ENCODE measurements around the gene CDC73. TPM values are rescaled to one million over a fixed set of nuclear protein-coding genes. Genes with fewer than 3 reads are reported as not detected.

The CDC73 gene
- total and polyA plus RNA-seq, 2 of the 13 experiments (the other 11 are each of a cell fraction or from before 2014, with no cell fraction given) = 20.2 to 26.3 TPM

- TF ChIP-seq, protein P1, sequence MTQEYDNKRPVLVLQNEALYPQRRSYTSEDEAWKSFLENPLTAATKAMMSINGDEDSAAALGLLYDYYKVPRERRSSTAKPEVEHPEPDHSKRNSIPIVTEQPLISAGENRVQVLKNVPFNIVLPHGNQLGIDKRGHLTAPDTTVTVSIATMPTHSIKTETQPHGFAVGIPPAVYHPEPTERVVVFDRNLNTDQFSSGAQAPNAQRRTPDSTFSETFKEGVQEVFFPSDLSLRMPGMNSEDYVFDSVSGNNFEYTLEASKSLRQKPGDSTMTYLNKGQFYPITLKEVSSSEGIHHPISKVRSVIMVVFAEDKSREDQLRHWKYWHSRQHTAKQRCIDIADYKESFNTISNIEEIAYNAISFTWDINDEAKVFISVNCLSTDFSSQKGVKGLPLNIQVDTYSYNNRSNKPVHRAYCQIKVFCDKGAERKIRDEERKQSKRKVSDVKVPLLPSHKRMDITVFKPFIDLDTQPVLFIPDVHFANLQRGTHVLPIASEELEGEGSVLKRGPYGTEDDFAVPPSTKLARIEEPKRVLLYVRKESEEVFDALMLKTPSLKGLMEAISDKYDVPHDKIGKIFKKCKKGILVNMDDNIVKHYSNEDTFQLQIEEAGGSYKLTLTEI (CRISPR knock-in tag; conservative IDR thresholded peaks at IDR 0.05) = no peak; the same call in 1 of the 2 replicates
- peak; percentile 50; the same call in 1 of the 2 replicates for TF ChIP-seq SIN3B (IDR thresholded peaks at IDR 0.05; ENCODE audit: low read length)
- TF ChIP-seq AHDC1 (CRISPR knock-in tag; IDR thresholded peaks at IDR 0.05; ENCODE audit: borderline replicate concordance) = peak; percentile 14; the same call in 1 of the 2 replicates
- TF ChIP-seq LCORL (IDR thresholded peaks at IDR 0.05) = no peak
- peak; percentile 93 for TF ChIP-seq LCORL (CRISPR knock-in tag; IDR thresholded peaks at IDR 0.05)
- peak; percentile 94 for TF ChIP-seq KLF6 (CRISPR knock-in tag; IDR thresholded peaks at IDR 0.05)
- peak; percentile 84 for TF ChIP-seq ZFY (CRISPR knock-in tag; IDR thresholded peaks at IDR 0.05)
- TF ChIP-seq ZNF136 (CRISPR knock-in tag; IDR thresholded peaks at IDR 0.05; ENCODE audit: low read depth) = peak; percentile 31
- TF ChIP-seq CSRNP2 (CRISPR knock-in tag; conservative IDR thresholded peaks at IDR 0.05; ENCODE audit: low read depth) = no peak
- TF ChIP-seq ADNP (CRISPR knock-in tag; IDR thresholded peaks at IDR 0.05) = no peak
- TF ChIP-seq, protein P2, sequence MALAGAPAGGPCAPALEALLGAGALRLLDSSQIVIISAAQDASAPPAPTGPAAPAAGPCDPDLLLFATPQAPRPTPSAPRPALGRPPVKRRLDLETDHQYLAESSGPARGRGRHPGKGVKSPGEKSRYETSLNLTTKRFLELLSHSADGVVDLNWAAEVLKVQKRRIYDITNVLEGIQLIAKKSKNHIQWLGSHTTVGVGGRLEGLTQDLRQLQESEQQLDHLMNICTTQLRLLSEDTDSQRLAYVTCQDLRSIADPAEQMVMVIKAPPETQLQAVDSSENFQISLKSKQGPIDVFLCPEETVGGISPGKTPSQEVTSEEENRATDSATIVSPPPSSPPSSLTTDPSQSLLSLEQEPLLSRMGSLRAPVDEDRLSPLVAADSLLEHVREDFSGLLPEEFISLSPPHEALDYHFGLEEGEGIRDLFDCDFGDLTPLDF (CRISPR knock-in tag; IDR thresholded peaks at IDR 0.05) = peak; percentile 69; the same call in 1 of the 2 replicates
- no peak for TF ChIP-seq ZNF180 (CRISPR knock-in tag; IDR thresholded peaks at IDR 0.05; ENCODE audit: borderline replicate concordance, low read depth)
- TF ChIP-seq, protein P3, sequence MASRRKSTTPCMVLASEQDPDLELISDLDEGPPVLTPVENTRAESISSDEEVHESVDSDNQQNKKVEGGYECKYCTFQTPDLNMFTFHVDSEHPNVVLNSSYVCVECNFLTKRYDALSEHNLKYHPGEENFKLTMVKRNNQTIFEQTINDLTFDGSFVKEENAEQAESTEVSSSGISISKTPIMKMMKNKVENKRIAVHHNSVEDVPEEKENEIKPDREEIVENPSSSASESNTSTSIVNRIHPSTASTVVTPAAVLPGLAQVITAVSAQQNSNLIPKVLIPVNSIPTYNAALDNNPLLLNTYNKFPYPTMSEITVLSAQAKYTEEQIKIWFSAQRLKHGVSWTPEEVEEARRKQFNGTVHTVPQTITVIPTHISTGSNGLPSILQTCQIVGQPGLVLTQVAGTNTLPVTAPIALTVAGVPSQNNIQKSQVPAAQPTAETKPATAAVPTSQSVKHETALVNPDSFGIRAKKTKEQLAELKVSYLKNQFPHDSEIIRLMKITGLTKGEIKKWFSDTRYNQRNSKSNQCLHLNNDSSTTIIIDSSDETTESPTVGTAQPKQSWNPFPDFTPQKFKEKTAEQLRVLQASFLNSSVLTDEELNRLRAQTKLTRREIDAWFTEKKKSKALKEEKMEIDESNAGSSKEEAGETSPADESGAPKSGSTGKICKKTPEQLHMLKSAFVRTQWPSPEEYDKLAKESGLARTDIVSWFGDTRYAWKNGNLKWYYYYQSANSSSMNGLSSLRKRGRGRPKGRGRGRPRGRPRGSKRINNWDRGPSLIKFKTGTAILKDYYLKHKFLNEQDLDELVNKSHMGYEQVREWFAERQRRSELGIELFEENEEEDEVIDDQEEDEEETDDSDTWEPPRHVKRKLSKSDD (CRISPR knock-in tag; IDR thresholded peaks at IDR 0.05; ENCODE audit: low read depth) = peak; percentile 86; the same call in 1 of the 2 replicates
Observed at GRCh38 chr1:193121616-193122593, at the start of gene CDC73 (continued).

All from HepG2 (cell line).